ENCODE results near the gene TNPO3. TPM values are rescaled to one million over a fixed set of nuclear protein-coding genes. Genes with fewer than 3 reads are reported as not detected.
"Not testable (repeated sequence)": the region's sequence is repeated elsewhere in the genome, so short reads cannot be mapped to it uniquely, and the experiment has no call there.

Gene TNPO3
- total RNA-seq, 1 donor from 2014 or later, result 59.4 TPM

DNA sequence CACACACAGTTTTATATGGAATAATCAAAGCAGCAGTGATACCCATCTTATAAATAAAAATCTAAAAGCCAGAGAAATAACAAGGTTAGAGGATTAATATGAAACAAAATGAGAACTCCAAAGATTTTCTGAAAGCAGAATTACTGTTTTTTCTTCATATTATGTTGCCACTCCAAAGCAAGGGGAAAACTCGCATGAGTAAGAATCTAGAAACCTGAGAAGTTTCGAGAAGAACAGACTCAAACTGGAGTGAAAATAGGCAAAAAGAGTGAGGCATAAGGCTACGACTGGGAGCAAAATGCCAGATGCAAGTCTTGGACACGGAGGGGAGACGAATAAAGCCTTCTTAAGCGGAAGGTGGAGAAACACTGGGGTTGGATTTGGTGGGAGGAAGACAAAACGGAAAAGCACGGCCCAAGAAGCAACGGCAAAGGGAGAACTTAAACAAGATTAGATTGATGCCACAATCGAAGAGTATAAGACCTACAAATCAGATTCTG is 923 bp downstream of the TNPO3 start:
- no peak for DNase-seq (ENCODE audit: low spot score in 2 of 2)
- intact Hi-C loops (cut with DNase I), result no loop called here
- H3K4me1 ChIP-seq, result peaks cover 0 to 13% of the 10 kb centered on the region in 2 donors
- H3K4me3 ChIP-seq, result peak overlapping the region; percentile 75 to 91
- TF ChIP-seq, protein P1, sequence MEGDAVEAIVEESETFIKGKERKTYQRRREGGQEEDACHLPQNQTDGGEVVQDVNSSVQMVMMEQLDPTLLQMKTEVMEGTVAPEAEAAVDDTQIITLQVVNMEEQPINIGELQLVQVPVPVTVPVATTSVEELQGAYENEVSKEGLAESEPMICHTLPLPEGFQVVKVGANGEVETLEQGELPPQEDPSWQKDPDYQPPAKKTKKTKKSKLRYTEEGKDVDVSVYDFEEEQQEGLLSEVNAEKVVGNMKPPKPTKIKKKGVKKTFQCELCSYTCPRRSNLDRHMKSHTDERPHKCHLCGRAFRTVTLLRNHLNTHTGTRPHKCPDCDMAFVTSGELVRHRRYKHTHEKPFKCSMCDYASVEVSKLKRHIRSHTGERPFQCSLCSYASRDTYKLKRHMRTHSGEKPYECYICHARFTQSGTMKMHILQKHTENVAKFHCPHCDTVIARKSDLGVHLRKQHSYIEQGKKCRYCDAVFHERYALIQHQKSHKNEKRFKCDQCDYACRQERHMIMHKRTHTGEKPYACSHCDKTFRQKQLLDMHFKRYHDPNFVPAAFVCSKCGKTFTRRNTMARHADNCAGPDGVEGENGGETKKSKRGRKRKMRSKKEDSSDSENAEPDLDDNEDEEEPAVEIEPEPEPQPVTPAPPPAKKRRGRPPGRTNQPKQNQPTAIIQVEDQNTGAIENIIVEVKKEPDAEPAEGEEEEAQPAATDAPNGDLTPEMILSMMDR (IDR thresholded peaks at IDR 0.05), result no peak
- H3K27ac ChIP-seq, result peak overlapping the region; percentile 94 to 97
- peaks cover 0 to 1% of the 10 kb centered on the region in 2 donors for H3K36me3 ChIP-seq
- H3K27me3 ChIP-seq, result no peaks in the 10 kb centered on the region
- no peaks in the 10 kb centered on the region for H3K9me3 ChIP-seq

DNA sequence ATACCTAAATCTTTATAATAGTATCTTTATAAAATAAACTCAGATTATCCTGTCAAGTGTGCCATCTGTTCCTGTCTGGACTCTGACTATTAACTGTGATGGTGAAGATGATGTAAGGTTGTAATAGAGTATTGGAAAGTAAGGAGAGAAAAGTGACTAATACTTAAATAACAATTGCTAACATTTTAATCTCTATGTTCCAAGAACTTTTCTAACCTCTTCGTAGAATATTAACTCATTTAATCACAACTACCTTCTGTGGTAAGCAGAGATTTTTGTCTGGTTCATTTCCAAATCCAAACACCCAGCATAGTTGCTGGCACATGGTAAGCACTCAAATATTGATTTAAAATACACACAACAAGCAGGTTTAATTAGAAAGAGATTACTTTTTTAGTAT is 2.5 kb downstream of the TNPO3 start:
- intact Hi-C loops (cut with DNase I), result no loop called here
- H3K36me3 ChIP-seq, result peaks cover 0 to 6% of the 10 kb centered on the region in 2 donors
- no peaks in the 10 kb centered on the region for H3K9me3 ChIP-seq
- peaks cover 0 to 14% of the 10 kb centered on the region in 2 donors for H3K4me1 ChIP-seq
- H3K4me3 ChIP-seq, result no peak overlapping the region
- TF ChIP-seq, protein P1 (IDR thresholded peaks at IDR 0.05), result no peak
- H3K27me3 ChIP-seq, result no peaks in the 10 kb centered on the region
- H3K27ac ChIP-seq, result no peak overlapping the region
- DNase-seq (ENCODE audit: low spot score in 2 of 2), result no peak

DNA sequence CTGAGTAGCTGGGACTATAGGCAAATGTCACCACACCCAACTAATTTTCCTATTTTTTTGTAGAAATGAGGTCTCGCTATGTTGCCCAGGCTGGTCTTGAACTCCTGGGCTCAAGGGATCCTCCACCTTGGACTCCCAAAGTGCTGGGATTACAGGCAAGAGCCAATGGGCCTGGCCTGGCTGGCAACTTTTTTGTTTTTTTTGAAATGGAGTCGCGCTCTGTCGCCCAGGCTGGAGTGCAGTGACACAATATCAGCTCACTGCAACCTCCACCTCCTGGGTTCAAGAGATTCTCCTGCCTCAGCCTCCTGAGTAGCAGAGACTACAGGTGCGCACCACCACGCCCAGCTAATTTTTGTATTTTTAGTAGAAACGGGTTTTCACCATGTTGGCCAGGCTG is 3.5 kb downstream of the TNPO3 start:
- H3K27me3 ChIP-seq; H3K9me3 ChIP-seq; H3K27ac ChIP-seq; H3K36me3 ChIP-seq; intact Hi-C loops (cut with DNase I); DNase-seq (ENCODE audit: low spot score in 2 of 2); H3K4me3 ChIP-seq: not testable (repeated sequence)
- H3K4me1 ChIP-seq, result peaks cover 0 to 14% of the 10 kb centered on the region in 2 donors

DNA sequence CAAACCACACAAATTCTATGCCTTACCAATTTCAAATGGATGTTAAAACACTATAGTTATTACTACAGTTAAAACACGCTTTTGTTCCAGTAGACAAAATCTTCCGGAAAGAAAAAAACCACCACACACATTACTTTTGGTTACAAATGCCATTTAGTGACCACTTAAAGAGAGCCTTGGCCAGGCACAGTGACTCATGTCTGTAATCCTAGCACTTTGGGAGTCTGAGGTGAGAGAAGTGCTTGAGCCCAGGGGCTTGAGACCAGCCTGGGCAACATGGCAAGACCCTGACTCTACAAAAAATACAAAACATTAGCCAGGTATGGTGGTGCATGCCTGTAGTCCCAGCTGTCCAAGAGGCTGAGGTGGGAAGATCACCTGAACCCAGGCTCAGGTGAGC is 7.2 kb downstream of the TNPO3 start:
- intact Hi-C loops (cut with DNase I), result no loop called here
- Histone ChIP-seq H3K27ac (no peak overlapping the region), H3K36me3 (peaks cover 0 to 6% of the 10 kb centered on the region in 2 donors), H3K27me3 (no peaks in the 10 kb centered on the region), H3K4me1 (peaks cover 0 to 21% of the 10 kb centered on the region in 2 donors), H3K4me3 (no peak overlapping the region), H3K9me3 (no peaks in the 10 kb centered on the region)
- TF ChIP-seq, protein P1 (IDR thresholded peaks at IDR 0.05), result no peak
- no peak for DNase-seq (ENCODE audit: low spot score in 2 of 2)

DNA sequence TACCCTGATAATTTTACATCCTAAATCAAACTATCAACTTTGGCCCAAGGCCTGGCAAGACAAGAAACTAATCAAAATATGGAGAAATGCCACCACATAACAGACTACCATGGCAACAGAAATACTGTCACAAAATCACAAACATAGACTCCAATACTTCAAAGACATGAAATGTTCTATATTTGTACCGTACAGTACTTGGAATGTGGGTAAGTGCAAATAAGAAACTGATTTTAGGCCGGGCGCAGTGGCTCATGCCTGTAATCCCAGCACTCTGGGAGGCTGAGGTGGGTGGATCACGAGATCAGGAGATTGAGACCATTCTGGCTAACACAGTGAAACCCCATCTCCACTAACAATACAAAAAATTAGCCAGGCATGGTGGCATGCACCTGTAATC is 9.2 kb downstream of the TNPO3 start:
- H3K9me3 ChIP-seq, result no peaks in the 10 kb centered on the region
- intact Hi-C loops (cut with DNase I), result no loop called here
- H3K4me3 ChIP-seq, result no peak overlapping the region
- H3K36me3 ChIP-seq, result peaks cover 0 to 6% of the 10 kb centered on the region in 2 donors
- peaks cover 0 to 26% of the 10 kb centered on the region in 2 donors for H3K4me1 ChIP-seq
- no peaks in the 10 kb centered on the region for H3K27me3 ChIP-seq
- TF ChIP-seq, protein P1 (IDR thresholded peaks at IDR 0.05), result no peak
- no peak for DNase-seq (ENCODE audit: low spot score in 2 of 2)
- H3K27ac ChIP-seq, result no peak overlapping the region

DNA sequence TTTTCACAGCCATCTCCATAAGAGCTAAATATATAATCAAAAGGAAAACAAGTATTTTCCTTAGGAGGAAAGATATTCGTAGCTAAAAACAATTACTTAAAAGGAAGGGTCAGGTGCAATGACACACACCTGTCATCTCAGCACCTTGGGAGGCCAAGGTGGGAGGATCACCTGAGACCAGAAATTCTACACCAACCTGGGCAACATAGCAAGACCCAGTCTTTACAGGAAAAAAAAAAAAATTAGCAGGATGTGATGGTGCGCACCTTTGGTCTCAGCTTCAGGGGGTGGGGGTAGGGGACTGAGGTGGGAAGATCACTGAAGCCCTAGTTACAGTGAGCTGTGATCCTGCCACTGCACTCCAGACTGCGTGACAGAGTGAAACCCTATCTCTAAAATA is 11.9 kb downstream of the TNPO3 start:
- H3K9me3 ChIP-seq, result no peaks in the 10 kb centered on the region

More for the DNA sequence above, 11.9 kb downstream of the TNPO3 start:
- Histone ChIP-seq H3K4me3 (no peak overlapping the region), H3K27ac (no peak overlapping the region), H3K27me3 (no peaks in the 10 kb centered on the region), H3K4me1 (peaks cover 0 to 23% of the 10 kb centered on the region in 2 donors), H3K36me3 (peaks cover 11 to 18% of the 10 kb centered on the region in 2 donors)
- TF ChIP-seq, protein P1 (IDR thresholded peaks at IDR 0.05), result no peak
- intact Hi-C loops (cut with DNase I), result no loop called here
- no peak for DNase-seq (ENCODE audit: low spot score in 2 of 2)

All from ascending aorta (tissue), 2 donors.